GM12878 (cell line): ENCODE measurements around the gene HDDC2. TPM values are rescaled to one million over a fixed set of nuclear protein-coding genes. Genes with fewer than 3 reads are reported as not detected.

Experiments used
- BRCA1 ChIP-seq: IDR thresholded peaks from 2 replicates; pipeline ENCODE4 v1.6.1; 2011; ENCODE audit warnings: low read depth, low read length, improper control_type of control experiment
- ETV6 ChIP-seq, 2 experiments: fragments of 450-650 bp in 1 of 2; IDR thresholded peaks in 1 of 2; conservative IDR thresholded peaks in 1 of 2; 2 replicates each; pipeline ENCODE4 v1.6.1; 2014; ENCODE audit warnings: antibody characterized with exemption in 1 of 2, borderline replicate concordance in 1 of 2, low read depth in 1 of 2, mild to moderate bottlenecking in 1 of 2, moderate library complexity in 1 of 2
- RAD21 ChIP-seq: IDR thresholded peaks from 2 replicates; pipeline ENCODE4 v1.6.1; 2011; ENCODE audit warnings: mild to moderate bottlenecking, low read depth, low read length, moderate library complexity; ENCODE audit not compliant: insufficient read depth
- polyA plus RNA-seq, 11 experiments: library from polyadenylated mRNA; depleted of rRNA in 4 of 11; unstranded in 6 of 11; stranded (reverse) in 5 of 11; fragments of >200 nt; fragmentation: Nextera tagmentation in 4 of 11; fragmentation: Illumina TruSeq in 1 of 11; extraction: Ambion mirVana in 4 of 11; extraction: Trizol in 1 of 11; gene quantifications; 1 replicate in 1 of 11; 2 replicates in 10 of 11; pipeline versions ENCODE4 v1.2.1 to v1.2.3, GENCODE V29; 2011 to 2016; ENCODE audit warnings: inconsistent platforms in 2 of 11, missing spikeins in 2 of 11, low read depth in 1 of 11
- total RNA-seq, 4 experiments: library from RNA; depleted of rRNA in 3 of 4; stranded (reverse); fragments of >200 nt in 3 of 4; fragmentation: Illumina TruSeq in 1 of 4; extraction: Trizol in 1 of 4; gene quantifications; 2 replicates each; pipeline versions ENCODE4 v1.2.1 to v1.2.3, GENCODE V29; 2013 to 2021
- TF ChIP-seq, protein P1 (sequence below): fragments of 450-650 bp; IDR thresholded peaks from 2 replicates; pipeline ENCODE4 v1.6.1; 2017; ENCODE audit warnings: mild to moderate bottlenecking, moderate library complexity
- TF ChIP-seq, protein P2 (sequence below): fragments of 450-650 bp; IDR thresholded peaks from 2 replicates; pipeline ENCODE4 v1.6.1; 2017; ENCODE audit warnings: mild to moderate bottlenecking, moderate library complexity

Gene HDDC2
- total and polyA plus RNA-seq, 10 of the 15 experiments (the other 5 are each of a cell fraction or from before 2014, with no cell fraction given), result 54.5 to 148 (median 92.7) TPM

DNA sequence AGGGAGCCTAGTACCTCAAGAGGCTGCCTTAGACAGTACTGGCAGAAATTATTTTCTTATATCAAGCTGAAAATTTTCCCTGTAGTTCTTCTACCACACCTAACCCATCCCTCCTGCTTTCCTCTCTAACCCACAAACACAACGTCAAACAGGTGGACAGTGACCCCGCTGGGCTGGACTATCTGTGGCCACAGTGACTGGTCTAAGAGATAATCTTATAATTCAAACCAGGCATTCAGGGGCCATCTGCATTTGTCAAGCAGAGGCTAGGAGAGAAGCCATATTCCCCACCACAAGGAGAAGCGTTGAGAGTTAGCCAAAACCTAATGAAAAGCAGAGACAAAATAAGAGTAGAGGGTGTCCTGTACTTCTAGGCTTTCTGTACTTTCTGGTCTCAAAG lies 8.2 kb downstream of the HDDC2 start (continued):
- TF ChIP-seq, protein P1, sequence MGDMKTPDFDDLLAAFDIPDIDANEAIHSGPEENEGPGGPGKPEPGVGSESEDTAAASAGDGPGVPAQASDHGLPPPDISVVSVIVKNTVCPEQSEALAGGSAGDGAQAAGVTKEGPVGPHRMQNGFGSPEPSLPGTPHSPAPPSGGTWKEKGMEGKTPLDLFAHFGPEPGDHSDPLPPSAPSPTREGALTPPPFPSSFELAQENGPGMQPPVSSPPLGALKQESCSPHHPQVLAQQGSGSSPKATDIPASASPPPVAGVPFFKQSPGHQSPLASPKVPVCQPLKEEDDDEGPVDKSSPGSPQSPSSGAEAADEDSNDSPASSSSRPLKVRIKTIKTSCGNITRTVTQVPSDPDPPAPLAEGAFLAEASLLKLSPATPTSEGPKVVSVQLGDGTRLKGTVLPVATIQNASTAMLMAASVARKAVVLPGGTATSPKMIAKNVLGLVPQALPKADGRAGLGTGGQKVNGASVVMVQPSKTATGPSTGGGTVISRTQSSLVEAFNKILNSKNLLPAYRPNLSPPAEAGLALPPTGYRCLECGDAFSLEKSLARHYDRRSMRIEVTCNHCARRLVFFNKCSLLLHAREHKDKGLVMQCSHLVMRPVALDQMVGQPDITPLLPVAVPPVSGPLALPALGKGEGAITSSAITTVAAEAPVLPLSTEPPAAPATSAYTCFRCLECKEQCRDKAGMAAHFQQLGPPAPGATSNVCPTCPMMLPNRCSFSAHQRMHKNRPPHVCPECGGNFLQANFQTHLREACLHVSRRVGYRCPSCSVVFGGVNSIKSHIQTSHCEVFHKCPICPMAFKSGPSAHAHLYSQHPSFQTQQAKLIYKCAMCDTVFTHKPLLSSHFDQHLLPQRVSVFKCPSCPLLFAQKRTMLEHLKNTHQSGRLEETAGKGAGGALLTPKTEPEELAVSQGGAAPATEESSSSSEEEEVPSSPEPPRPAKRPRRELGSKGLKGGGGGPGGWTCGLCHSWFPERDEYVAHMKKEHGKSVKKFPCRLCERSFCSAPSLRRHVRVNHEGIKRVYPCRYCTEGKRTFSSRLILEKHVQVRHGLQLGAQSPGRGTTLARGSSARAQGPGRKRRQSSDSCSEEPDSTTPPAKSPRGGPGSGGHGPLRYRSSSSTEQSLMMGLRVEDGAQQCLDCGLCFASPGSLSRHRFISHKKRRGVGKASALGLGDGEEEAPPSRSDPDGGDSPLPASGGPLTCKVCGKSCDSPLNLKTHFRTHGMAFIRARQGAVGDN, result no peak
- TF ChIP-seq ETV6 (conservative IDR thresholded peaks at IDR 0.05 in 1 of 2, IDR thresholded peaks at IDR 0.05 in 1 of 2; ENCODE audit: borderline replicate concordance in 1 of 2, low read depth in 1 of 2) (no peak), RAD21 (no peak), BRCA1 (no peak)
- TF ChIP-seq, protein P2, sequence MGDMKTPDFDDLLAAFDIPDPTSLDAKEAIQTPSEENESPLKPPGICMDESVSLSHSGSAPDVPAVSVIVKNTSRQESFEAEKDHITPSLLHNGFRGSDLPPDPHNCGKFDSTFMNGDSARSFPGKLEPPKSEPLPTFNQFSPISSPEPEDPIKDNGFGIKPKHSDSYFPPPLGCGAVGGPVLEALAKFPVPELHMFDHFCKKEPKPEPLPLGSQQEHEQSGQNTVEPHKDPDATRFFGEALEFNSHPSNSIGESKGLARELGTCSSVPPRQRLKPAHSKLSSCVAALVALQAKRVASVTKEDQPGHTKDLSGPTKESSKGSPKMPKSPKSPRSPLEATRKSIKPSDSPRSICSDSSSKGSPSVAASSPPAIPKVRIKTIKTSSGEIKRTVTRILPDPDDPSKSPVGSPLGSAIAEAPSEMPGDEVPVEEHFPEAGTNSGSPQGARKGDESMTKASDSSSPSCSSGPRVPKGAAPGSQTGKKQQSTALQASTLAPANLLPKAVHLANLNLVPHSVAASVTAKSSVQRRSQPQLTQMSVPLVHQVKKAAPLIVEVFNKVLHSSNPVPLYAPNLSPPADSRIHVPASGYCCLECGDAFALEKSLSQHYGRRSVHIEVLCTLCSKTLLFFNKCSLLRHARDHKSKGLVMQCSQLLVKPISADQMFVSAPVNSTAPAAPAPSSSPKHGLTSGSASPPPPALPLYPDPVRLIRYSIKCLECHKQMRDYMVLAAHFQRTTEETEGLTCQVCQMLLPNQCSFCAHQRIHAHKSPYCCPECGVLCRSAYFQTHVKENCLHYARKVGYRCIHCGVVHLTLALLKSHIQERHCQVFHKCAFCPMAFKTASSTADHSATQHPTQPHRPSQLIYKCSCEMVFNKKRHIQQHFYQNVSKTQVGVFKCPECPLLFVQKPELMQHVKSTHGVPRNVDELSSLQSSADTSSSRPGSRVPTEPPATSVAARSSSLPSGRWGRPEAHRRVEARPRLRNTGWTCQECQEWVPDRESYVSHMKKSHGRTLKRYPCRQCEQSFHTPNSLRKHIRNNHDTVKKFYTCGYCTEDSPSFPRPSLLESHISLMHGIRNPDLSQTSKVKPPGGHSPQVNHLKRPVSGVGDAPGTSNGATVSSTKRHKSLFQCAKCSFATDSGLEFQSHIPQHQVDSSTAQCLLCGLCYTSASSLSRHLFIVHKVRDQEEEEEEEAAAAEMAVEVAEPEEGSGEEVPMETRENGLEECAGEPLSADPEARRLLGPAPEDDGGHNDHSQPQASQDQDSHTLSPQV, result no peak
